HG02973 (cell line): ENCODE data around the gene PTCD3.

ENCODE experiments used
- ATAC-seq: cut with Tn5 transposase; IDR thresholded peaks from one replicate; pipeline ENCODE4 v1.9.1; 2021; ENCODE audit warnings: moderate library complexity; ENCODE audit not compliant: unreplicated experiment

The PTCD3 gene

DNA sequence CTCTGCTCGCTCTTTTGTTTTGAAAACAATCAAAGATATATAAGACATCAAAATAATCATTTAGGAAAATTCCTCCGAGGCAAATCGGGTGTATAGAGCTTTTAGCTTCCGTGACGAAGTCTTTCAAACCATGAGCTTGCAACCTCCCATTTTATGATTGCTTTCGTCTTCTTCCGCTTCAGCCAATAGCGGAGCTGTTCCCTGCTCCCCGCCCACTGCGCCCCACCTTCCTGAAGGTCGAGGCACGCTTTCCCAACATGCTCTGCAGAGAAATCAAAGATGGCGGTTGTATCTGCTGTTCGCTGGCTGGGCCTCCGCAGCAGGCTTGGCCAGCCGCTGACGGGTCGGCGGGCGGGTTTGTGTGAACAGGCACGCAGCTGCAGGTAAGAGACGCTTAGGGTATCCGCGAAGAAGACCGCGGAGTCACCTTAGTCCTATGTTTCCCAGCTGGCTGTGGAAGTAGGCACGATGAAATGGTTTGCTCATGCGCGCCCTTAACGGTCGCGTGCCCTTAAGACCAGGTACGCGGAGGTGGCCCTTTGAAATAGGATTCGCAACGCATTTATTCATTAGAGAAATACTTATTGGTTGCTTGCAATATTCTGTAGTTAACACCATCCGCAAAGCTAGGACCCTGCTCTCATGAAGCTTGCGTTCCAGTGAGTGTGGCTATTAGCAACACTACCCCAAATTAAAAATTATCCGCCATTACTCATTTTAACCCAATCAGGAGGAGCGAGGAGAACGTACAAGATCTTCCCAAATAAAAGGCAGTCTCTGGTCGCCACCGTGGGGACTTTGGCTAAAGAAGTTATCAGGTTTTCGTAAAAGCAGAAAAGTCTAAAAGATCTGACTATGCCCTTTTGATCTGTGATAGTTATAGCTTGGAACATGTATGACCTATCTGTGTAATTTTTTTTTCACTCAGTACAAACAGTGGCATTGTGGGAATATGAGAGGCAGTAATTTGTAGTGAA is at the start of gene PTCD3:
Gene PTCD3 (plus strand): TSS at position 267 of the 977 bp plus-strand sequence. CDS start 13 bp downstream, at position 280.
- peak; percentile 86 for ATAC-seq

DNA sequence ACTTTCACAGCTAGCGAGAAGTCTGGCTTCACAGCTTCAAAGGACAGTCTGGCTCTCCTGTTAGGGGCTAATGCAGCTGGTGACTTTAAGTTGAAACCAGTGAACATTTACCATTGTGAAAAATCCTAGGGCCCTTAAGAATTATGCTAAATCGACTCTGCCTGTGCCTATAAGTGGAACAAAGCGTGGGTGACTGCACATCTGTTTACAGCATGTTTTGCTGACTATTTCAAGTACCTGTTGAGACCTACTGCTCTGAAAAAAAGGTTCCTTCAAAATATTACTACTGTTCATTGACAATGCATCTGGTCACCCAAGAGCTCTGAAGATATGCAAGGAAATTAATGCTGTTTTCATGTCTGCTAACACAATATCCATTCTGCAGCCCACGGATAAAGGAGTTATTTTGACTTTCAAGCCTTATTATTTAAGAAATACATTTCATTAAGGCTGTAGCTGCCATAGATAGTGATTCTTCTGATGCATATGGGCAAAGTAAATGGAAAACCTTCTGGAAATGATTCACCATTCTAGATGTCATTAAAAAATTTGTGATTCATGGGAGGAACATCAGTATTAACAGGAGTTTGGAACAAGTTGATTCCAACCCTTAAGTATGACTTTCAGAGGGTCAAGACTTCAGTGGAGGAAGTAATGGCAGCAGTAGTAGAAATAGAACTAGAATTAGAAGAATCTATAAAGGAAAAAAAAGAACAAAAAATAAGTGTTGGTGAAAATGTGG is 49.3 kb upstream of the PTCD3 start:
- no peak for ATAC-seq

DNA sequence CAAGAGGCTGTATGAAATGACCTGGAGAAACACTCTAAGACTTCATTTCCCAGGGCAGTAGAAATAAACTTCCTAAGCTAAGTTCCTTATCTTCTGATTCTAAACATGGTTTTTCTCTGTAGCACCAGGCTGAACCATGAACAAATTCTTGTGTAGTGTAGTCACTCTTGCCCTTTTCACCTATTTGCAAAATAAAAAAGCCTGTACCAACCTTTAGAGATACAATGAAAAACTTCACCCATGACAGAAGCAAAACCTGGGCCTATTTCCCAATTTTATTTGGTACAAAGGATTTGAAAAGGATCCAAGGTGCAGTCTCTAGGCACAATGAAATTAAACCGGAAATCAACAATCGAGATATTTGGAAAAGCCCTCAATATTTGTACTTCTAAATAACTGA is 44.0 kb upstream of the PTCD3 start:
- ATAC-seq: no peak

DNA sequence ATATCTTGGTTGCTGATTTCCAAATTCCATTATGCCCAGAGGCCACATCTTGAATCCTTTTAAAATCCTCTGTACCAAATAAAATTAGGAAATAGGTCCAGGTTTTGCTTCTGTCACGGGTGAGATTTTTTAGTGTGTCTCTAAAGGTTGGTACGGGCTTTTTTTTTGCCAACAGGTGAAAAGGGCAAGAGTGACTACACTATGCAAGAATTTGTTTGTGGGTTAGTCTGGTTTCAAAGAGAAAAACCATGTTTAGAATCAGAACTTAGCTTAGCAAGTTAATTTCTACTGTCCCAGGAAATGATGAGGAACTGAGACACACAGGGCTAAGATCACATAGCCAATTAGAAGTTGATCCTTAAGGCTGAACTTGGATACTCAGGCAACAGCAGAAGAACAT is 42.0 kb upstream of the PTCD3 start:
- no peak for ATAC-seq

DNA sequence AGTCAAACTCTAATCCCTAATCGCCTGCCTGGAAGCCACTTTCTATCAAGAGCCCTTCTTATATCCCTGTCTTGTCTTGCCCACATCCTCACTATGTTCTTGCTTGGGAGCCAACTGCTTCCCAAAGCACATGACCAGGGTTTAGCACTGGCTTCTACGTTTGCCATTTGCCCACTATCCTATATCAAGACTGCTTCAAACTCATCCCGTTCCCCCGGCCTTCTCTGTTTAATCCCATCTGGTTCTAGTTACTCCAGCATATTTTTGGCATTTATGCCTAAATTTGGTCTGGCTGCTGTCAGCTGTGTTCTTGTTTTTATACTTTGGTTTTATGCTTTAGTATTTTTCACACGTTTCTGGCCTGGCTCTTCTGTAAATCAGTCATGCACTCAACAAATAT is 40.5 kb upstream of the PTCD3 start:
- no peak for ATAC-seq

DNA sequence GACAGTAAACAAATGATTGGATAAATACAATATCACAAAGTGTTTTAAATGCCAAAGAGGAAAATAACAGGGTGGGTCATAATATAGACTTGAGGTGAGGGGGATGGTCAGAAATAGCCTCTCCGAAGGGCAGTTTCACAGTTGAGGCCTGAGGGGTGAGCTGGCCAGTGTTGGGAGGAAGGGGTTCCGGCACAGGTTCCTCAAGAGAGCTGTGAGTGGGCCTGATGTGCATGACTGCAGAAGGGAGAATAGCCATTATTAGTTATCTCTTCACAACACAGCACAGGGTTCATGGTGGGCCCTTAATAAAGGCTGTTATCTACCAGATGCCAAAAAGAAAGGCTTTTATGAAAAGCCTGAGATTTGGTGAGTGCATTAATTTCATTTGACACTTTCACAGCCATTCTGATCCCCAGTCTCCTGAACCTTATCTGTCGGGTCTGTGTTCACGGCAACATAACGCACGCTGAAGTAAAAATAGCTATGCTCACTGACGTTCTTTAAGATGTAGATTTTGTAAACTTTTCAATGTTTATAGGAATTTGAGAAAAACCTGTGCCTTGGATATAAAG is 39.9 kb upstream of the PTCD3 start:
- no peak for ATAC-seq

DNA sequence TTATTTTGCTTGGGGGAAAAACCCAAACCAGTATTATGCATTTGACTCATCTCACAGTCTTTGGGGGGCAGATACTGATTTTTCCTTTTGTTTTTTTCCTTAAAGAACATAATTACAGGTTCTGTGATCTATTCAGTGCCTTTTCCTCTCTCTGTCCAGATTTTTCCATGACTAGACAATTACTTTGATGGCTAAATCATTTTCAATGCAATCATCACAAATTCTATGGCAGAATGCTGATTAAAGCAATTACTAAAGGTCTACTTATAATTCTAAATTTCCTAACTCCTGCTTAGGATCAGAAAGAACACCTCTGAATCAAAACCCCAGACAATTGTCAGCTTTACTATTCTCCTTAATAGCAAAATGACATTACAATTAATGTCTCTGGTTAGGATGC is 39.1 kb upstream of the PTCD3 start:
- no peak for ATAC-seq

DNA sequence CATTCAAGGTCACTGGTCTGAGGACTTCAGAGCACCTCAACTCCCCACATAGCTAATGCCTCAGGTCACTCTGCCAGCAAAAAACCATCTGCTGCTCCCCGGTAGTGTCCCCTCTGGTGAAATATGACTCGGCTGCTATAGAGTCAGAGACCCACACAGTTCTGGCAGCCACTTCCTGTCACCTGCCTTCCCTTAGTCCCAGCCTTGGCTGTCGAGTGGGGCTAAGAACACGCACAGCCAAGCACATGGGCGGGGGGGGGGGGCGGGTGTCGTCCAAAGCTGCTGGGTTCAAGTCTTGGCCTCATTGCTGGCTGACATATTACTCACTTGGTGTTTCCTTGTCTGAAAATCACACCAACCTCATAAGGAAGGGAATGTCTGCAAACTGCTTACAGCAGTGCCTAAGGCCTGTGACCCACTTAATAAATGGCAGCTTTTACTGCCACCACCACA is 37.9 kb upstream of the PTCD3 start:
- ATAC-seq: no peak

DNA sequence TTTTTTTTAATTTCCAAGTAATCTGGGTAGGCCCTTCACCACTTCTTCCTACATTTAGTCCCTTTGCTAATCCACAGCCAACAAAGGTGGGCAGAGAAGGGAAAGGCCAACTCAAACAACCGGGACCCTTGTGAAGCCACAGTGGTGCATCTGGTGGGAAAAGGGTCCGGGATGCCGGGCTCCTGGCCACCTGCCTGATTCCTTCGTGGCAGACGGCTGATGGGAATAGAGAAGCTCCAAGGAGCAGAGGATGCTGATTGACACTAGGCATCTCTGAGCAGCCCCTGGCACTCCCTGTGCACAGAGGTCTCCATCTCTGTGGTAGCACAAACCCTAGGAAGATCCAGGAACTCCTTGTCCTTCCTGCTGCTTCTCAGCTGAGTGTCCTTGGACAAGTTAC is 37.4 kb upstream of the PTCD3 start:
- no peak for ATAC-seq

DNA sequence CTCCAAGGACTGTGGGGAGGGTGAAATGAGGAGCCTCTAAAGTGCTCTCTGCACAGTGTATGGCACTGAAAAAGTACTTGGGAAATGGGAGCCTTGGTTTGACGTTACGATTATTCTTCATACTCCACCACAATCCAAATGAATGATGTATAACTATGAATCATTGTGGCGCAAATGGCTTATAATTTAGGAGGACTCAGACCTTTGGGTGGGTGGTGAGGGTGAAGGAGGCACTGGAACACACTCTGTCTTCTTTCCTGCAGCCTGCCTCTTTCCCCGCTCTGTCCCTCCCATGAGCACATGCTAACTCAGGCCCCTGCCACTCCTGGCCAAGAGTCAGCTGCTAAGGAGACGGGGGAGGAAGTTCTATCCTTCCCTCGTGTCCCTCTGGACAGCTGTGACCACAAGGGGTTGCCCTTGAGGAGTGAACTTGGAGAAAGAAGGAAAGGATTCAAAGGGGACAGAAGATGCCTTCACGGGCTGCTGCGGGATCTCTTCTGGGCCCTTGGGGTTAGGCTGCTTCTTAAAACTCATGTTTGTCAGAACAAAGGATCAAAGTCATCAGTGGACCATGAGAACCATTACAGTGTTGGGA is 36.8 kb upstream of the PTCD3 start:
- no peak for ATAC-seq

DNA sequence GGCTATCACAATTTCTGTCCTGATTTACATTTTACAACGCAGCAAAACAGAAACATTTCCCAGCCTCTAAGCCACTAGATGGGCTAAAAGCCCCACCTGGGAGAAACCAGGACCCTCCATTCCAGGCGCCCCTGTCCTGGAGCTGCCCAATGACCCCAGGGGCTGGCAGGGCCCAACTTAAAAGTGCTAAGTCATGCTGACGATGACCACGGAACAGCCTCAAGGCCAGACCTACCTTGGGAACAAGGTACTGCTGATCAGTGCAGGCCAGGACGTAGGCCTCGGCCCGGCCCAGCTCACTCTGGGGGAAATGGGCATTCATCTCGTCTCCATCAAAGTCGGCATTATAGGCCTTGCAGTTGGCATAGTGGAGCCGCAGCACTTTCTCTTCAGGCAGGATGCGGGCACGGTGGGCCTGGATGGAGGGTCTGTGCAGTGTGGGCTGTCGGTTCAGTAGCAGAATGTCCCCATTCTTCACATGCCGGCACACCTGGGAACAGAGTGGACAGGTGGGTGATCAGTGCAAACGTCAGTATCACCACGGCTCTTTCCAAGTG is 36.2 kb upstream of the PTCD3 start:
- no peak for ATAC-seq

DNA sequence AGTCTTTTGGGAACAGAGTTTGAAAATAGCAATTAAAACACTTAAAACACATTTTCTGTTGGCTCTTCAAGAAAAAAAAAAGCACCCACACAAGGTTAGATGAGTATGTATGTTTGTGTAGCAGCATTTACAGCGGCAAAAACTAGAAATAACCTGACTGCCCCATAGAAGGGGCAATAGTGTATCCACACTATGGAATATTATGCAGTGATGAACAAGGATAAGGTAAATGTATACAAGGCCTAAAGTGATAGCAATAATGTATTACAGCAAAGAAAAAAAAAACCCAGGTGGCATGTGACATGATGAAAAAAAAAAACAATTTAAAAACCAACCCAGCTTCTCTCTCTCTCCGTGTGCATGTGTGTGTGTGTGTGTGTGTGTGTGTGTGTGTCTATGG is 35.2 kb upstream of the PTCD3 start:
- no peak for ATAC-seq

DNA sequence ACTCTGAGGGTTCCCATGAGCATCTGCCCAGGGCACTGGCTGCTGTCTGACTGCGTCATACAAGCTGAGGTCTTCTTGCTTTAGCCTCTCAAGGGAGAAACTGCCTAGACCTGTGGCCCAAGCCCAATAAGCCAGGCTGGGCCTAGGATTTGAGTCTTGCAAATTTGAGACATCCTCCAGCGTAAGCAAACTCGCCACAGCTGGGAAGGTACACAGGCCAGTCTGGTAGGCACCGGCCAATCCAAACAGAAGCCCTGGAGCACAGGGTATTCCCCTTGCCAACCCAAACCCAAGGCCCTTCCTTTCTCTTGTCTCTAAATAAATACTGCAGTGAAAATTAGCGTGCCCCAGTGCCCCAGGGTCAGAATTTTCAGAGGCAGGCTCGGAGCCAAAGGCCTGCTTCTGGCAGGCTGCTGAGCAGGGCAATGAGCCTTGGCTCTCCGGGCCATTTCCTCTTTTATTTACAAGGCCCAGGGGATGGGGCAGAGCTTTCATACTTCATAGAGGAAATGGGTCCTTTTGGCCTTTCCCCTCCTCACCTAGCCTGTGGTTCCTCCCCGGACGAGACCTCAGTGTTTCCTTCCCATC is 33.7 kb upstream of the PTCD3 start:
- no peak for ATAC-seq

DNA sequence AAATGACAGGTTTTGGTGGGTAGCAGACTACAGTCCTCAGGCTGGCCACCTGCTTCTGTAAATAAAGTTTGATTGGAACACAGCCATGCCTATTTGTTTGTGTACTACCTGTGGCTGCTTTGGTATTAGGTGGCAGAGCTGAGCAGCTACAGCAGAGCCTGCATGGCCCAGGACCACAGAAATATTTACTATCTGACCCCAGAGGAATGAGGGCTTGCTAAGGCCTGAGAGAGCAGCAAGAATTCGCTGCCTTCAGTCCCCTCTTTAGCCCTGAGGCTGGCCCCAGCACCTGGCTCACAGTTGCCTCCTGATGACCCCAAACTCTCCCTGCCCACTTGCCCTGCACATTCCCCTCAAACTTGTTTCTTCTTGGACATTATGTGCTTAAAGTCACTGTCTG is 32.8 kb upstream of the PTCD3 start:
- no peak for ATAC-seq

DNA sequence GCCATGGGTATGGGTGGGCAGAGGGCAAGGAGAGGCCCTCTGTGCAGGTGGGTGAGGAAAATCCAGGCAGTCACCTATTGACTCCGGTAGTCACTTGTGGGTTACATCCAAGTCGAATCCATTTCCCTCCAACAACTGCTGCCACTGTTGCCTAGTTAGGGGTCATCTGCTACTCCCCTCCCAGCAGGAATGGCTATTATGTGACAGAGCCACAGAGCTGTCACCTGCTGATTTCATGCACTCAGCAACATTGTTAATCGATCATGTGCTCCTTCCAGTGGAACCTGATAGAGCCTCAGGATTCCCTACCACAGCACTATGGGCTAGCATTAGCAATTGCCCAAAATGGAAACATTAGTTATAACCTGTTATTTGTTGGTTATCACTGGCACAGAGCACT is 31.8 kb upstream of the PTCD3 start:
- ATAC-seq: no peak

DNA sequence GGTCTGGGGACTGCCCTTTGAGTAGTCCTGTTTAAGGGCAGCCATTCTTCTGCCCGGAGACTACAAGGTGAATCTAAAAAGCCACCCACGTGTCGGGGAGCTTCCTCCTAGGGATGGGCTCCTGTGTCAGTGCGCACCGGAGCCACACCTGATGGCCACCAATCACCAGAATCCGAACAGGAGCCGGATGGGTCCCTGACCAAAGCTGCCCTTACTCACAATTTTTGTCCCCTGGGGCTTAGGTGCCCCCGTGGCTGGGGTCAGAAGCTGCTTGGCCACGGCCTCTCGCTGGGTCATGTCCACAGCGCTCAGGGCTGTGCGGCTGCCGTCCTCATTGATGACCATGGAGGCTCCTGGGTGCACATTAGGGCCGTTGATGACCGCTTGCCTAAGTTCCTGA is 31.2 kb upstream of the PTCD3 start:
- ATAC-seq: no peak

DNA sequence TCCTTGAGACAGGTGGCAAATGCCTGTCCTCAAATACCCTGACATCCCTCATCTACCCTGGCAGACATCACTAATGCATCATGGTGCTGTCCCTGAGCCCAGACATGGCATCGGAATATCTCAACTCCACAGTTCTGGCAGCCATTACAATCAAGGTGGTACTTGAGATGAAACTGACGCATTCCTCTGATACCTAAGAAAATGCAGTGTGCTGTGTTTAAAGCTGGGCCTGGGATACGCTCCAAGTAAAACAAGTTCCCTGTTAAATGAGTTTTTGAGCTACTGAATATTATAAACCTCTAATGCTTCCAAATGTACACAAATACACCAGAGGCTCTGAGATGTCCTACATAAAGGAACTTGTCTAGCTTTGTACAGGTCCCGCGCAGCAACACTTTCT is 30.1 kb upstream of the PTCD3 start:
- ATAC-seq: no peak

DNA sequence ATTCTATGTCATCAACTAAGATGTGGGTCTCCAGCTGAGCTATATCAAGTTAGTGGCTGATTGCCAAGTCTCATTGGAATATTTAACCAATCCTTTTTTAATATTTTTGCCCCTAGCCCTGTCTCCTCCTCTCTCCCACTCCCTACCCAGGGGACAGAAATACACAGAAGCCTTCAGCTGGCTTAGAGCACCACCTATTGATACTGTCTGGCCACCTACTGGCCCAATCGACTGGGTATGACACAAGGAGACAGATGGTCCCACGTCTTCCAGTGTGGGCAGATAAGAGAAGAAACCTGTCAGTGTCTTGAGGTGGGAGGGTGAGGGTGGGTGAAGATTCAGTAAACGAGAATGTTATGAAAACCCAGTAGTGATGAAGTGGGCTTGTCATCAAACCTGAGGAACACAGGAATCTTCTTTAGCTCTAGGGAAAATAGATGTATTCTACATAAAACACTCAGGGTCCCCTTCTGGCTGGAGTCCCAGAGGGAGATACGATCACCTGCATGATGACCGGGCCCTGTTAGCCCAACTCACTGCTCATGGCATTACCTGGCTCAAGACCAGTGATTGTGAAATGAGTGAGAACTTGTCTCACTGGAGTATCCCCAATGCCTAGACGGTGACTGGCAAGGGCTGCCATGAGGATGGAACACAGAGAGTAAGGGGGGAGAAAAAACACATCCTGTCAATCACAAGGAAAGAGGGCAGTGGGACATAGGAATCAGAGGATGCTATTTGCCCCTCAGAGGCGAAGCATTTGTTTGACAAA is 27.1 kb upstream of the PTCD3 start:
- no peak for ATAC-seq

DNA sequence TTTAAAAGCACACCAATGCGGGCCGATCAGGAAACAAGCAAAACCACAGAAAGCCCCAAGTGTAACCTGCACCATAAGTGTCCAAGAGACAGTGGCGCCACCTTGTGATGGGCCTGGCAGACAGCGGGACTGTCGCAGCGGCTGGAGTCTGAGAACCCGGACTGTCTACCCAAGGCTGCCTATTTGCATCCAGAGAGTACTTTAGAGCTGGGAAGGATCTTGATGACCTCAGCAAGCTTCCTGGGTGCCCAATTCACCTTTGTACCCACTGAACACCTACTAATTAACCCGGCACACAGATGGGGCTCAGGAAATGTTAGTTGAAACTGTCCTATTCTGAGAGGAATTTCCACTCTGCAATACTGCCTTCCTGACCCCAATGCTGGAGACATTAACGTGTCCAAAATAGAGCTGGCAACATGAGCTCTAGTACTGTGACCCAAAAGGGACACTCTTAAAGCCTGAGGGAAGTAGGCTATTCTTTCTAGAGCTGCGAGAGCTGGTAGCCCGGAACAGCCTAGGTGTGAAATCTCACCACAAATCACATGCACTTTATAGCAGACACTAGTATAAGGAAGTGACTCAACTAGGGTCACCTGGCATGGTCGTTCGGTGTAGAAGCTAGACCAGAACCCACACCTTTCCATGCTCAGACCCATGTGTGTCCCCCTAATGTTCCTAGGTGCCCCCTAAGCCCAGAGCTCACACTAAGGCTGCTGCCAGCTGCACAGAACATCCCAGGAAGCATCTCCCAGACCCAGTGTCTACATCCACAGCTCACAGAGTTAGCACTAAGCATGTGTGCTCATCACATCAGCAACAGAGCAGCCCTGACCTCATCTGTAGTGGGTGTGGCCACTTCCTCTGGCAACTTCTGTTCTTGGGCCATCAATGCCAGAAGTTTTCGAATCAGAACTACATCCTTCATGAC is 25.8 kb upstream of the PTCD3 start:
- peak; percentile 71 for ATAC-seq
